Endometrial microvascular endothelial cells (primary cell): ENCODE data around the gene TNPO1. TPM values are rescaled to one million over a fixed set of nuclear protein-coding genes. Genes with fewer than 3 reads are reported as not detected.

Experiments used
- in situ Hi-C: cut with HindIII; loops from 2 replicates; pipeline ENCODE4 v1.10.0; 2017; ENCODE audit warnings: low sequenced_read_pairs, low pct_unique_long_range_greater_than_20kb; ENCODE audit errors: inconsistent ontology term
- total RNA-seq: library from RNA; depleted of rRNA; stranded (reverse); fragments of >200 nt; gene quantifications from one replicate; pipeline ENCODE4 v1.2.3, GENCODE V29; 2015; ENCODE audit errors: inconsistent ontology term

The TNPO1 gene
- total RNA-seq, 1 donor from 2014 or later: 357 TPM

GRCh38 chr5:72955143-72955767, 138.8 kb downstream of the TNPO1 start:
- in situ Hi-C loops: no loop called here

- in situ Hi-C loops: no loop called here
Observed at GRCh38 chr5:72955768-72956323, 139.4 kb downstream of the TNPO1 start, which contains the start of gene FCHO2. Gene FCHO2 (plus strand): TSS chr5:72956041. CDS start chr5:72956097, 56 bp downstream.

- in situ Hi-C loops: no loop called here
Observed at GRCh38 chr5:72956324-72957140, 140.1 kb downstream of the TNPO1 start.

- in situ Hi-C loops: no loop called here
Observed at GRCh38 chr5:72957337-72957736, 140.9 kb downstream of the TNPO1 start.

- in situ Hi-C loops: no loop called here
Observed at GRCh38 chr5:72959257-72959656, 142.8 kb downstream of the TNPO1 start.

Other genes starting within 250 kb of the TNPO1 start
- gene FCHO2, start 139.4 kb downstream of the TNPO1 start, total RNA-seq: 12.9 TPM